GM20000 (cell line): ENCODE measurements around the gene NAALADL2.

Source experiments
- DNase-seq: peaks from one replicate; pipeline ENCODE4 v3.0.0; 2012; ENCODE audit warnings: low spot score
- CTCF ChIP-seq: IDR thresholded peaks from 2 replicates; pipeline ENCODE4 v1.5.1; 2012; ENCODE audit warnings: mild to moderate bottlenecking, control low read depth; ENCODE audit errors: extremely low read depth, missing control alignments

Gene NAALADL2

GRCh38 chr3:175337631-175338030 is 478.5 kb downstream of the NAALADL2 start:
- no peak for DNase-seq
- TF ChIP-seq CTCF = no peak

- no peak for TF ChIP-seq CTCF
- no peak for DNase-seq
Measured at GRCh38 chr3:175338775-175339535, 479.8 kb downstream of the NAALADL2 start.

GRCh38 chr3:175340338-175341015 is 481.3 kb downstream of the NAALADL2 start:
- DNase-seq = no peak
- TF ChIP-seq CTCF = no peak

- no peak for TF ChIP-seq CTCF
Measured at GRCh38 chr3:175342196-175342595, 483.1 kb downstream of the NAALADL2 start.

GRCh38 chr3:175343946-175344345 is 484.8 kb downstream of the NAALADL2 start:
- no peak for DNase-seq
- TF ChIP-seq CTCF = no peak

More at GRCh38 chr3:175342196-175342595, 483.1 kb downstream of the NAALADL2 start:
- DNase-seq = no peak

GRCh38 chr3:175346573-175347356 is 487.6 kb downstream of the NAALADL2 start:
- no peak for DNase-seq
- no peak for TF ChIP-seq CTCF

- no peak for TF ChIP-seq CTCF
Measured at GRCh38 chr3:175349168-175349567, 490.0 kb downstream of the NAALADL2 start.

More at GRCh38 chr3:175349168-175349567, 490.0 kb downstream of the NAALADL2 start:
- DNase-seq = no peak
